Peyer's patch (tissue), 4 donors: ENCODE data around the gene VAT1.
A peak's percentile ranks its signal among the peaks of the same experiment; 100 is the strongest.

ENCODE experiments used
- CTCF ChIP-seq, 6 experiments: fragments of 450-650 bp in 4 of 6; fragments of 200-600 bp in 2 of 6; sonication (generic) in 1 of 6; IDR thresholded peaks; one replicate each; pipeline ENCODE4 v1.5.1; 2017 to 2019; ENCODE audit warnings: antibody characterized with exemption in 6 of 6, mild to moderate bottlenecking in 3 of 6, moderate library complexity in 1 of 6
- POLR2A ChIP-seq, 2 donors: fragments of 450-650 bp; IDR thresholded peaks; one replicate each; pipeline ENCODE4 v1.5.1; 2017; ENCODE audit warnings: antibody characterized with exemption in 2 of 2, mild to moderate bottlenecking in 2 of 2, moderate library complexity in 2 of 2

GRCh38 chr17:43010667-43011308 is 11.4 kb downstream of the VAT1 start:
- TF ChIP-seq CTCF (IDR thresholded peaks at IDR 0.05) = no peak
- TF ChIP-seq POLR2A (IDR thresholded peaks at IDR 0.05) = peak in 1 of 2 donors; percentile 73
